ENCODE results near the gene RBBP9.
"Not testable (repeated sequence)": the region's sequence is repeated elsewhere in the genome, so short reads cannot be mapped to it uniquely, and the experiment has no call there.

RBBP9 gene

DNA sequence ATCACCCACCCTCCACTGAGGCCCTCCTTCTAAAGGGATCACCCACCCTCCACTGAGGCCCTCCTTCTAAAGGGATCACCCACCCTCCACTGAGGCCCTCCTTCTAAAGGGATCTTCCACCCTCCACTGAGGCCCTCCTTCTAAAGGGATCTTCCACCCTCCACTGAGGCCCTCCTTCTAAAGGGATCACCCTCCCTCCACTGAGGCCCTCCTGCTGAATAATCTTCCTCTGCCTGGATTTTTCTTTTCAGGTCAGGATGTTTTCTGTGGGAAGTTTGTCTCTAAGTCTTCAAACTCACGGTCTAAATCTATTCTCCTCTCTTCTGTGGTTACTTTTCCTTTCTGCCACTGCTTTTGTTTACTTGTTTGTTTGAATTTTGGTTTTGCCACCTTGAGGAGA is 4.6 kb upstream of the RBBP9 start:
- DNase-seq = not testable (repeated sequence)

GRCh38 chr20:18497603-18498002 is 578 bp upstream of the RBBP9 start:
- DNase-seq = no peak

- DNase-seq = no peak
Observed at GRCh38 chr20:18496042-18496441, 983 bp downstream of the RBBP9 start.

DNA sequence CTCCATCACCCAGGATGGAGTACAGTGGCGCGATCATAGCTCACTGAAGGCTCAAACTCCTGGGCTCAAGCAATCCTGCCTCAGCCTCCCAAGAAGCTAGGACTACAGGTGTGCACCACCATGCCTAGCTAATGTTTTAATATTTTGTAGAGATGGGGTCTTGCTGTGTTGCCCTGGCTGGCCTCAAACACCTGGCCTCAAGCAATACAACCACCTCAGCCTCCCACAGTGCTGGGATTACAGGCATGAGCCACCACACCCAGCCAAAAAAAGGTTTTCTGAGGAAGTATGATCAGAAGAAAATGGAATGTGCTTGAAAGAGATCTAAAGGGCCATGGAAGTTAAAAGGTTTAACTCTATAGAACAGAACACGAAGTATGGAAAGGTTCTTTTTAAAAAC is 8.7 kb downstream of the RBBP9 start:
- DNase-seq = no peak

GRCh38 chr20:18481596-18481995 is 15.4 kb downstream of the RBBP9 start:
- no peak for DNase-seq

DNA sequence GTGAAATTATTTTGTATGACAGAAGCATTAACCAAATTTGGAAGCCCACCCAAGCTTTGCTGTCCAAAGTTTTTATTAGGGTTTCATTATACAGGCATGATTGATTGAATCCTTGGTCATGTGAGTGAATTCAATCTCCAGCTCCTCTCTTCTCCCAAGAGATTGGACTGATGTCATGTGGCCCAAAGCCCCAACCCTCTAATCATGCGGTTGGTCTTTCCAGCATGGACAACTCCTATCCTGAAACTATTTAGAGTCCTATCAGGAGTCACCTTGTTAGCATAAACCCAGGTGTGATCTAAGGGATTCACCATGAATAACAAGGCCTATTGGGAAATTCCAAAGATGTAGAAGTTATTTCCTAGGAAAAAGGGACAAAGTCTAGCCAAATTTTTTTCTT is 19.2 kb downstream of the RBBP9 start:
- DNase-seq = no peak

GRCh38 chr20:18477218-18477617 is 19.8 kb downstream of the RBBP9 start:
- DNase-seq = no peak

GRCh38 chr20:18466894-18467730 is 29.9 kb downstream of the RBBP9 start, which contains the start of the genes DZANK1 and POLR3F:
DZANK1 (minus strand) TSS chr20:18467030; CDS start chr20:18465358, 1,672 bp downstream.
POLR3F (plus strand) TSS chr20:18467390; CDS start chr20:18467507, 117 bp downstream.
- DNase-seq = peak; percentile 94

DNA sequence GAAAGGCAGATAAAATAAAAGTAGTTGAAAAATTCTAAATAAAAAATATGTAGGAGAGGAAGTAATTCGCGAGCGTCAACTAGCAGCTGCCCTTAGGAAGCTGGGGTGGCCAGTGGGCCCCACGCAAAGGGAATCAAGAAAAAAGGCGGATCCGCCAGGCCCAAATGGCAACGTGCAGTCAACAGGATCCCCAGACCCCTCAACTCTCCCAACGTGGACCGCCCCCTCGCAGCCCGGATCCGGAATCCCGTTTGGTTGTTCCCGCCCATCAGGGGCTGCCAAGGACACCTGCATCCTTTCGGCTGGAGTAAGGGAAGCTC is 30.5 kb downstream of the RBBP9 start:
- DNase-seq = no peak

GRCh38 chr20:18465536-18466200 is 31.4 kb downstream of the RBBP9 start:
- no peak for DNase-seq

DNA sequence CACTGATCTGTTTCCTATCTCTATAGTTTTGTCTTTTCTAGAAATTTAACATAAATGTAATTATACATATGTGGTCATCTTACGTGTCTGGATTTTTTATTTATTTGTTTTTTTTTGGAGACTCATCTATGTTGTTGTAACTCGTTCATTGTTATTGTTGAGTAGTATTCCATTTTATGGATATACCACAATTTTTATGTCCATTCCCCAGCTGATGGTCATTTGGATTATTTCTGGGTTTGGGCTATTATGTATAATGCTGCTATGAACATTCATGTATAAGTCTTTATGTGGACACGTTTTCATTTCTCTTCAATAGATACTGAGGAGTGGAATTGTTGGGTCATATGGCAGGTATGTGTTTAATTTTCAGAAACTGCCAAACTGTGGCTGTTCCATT is 40.4 kb downstream of the RBBP9 start:
- no peak for DNase-seq

GRCh38 chr20:18443886-18444285 is 53.1 kb downstream of the RBBP9 start:
- DNase-seq = no peak

- no peak for DNase-seq
Observed at GRCh38 chr20:18440403-18440802, 56.6 kb downstream of the RBBP9 start.

GRCh38 chr20:18436847-18437246 is 60.2 kb downstream of the RBBP9 start:
- no peak for DNase-seq
